Erythroblast (primary cell): Measurements from ENCODE around the gene HNRNPUL1.

Source experiments
- DNase-seq, 2 experiments: peaks; one replicate each; lab custom pipeline; 2025; lab: John Stamatoyannopoulos, UW
- GATA1 ChIP-seq: IDR thresholded peaks from 2 replicates; pipeline ENCODE4 v1.6.1; 2011; ENCODE audit warnings: low read depth, mild to moderate bottlenecking, control low read depth, low read length, moderate library complexity
- POLR2A ChIP-seq: IDR thresholded peaks from 2 replicates; pipeline ENCODE4 v1.6.1; 2011; ENCODE audit warnings: mild to moderate bottlenecking, low read length

Gene HNRNPUL1

GRCh38 chr19:41244117-41244516 lies 20.1 kb upstream of the HNRNPUL1 start:
- DNase-seq, result no peak
- TF ChIP-seq GATA1, result no peak
- no peak for TF ChIP-seq POLR2A

GRCh38 chr19:41245843-41246242 lies 18.3 kb upstream of the HNRNPUL1 start:
- DNase-seq, result no peak
- TF ChIP-seq POLR2A, result no peak

GRCh38 chr19:41248895-41249294 lies 15.3 kb upstream of the HNRNPUL1 start:
- no peak for DNase-seq
- TF ChIP-seq POLR2A (no peak), GATA1 (no peak)

GRCh38 chr19:41249707-41250423 lies 14.3 kb upstream of the HNRNPUL1 start:
- TF ChIP-seq POLR2A (no peak), GATA1 (no peak)
- no peak for DNase-seq

- TF ChIP-seq POLR2A (no peak), GATA1 (no peak)
- no peak for DNase-seq
Observed at GRCh38 chr19:41253660-41254059, 10.5 kb upstream of the HNRNPUL1 start.

- no peak for DNase-seq
- TF ChIP-seq GATA1 (no peak), POLR2A (no peak)
Observed at GRCh38 chr19:41255171-41255570, 9.0 kb upstream of the HNRNPUL1 start.

- no peak for DNase-seq
- TF ChIP-seq POLR2A, result no peak
- no peak for TF ChIP-seq GATA1
Observed at GRCh38 chr19:41261474-41262190, 2.5 kb upstream of the HNRNPUL1 start.

GRCh38 chr19:41263042-41263849 lies 926 bp upstream of the HNRNPUL1 start:
- peak; percentile 88 to 90 for DNase-seq
- TF ChIP-seq POLR2A (peak; percentile 97), GATA1 (no peak)

GRCh38 chr19:41264581-41265394 lies 616 bp downstream of the HNRNPUL1 start:
- TF ChIP-seq GATA1, result no peak
- no peak for TF ChIP-seq POLR2A
- peak; percentile 68 to 79 for DNase-seq

GRCh38 chr19:41265395-41266153 lies 1.4 kb downstream of the HNRNPUL1 start:
- peak; percentile 40 to 60 for DNase-seq
- TF ChIP-seq GATA1 (no peak), POLR2A (no peak)

- DNase-seq, result no peak
- TF ChIP-seq GATA1 (no peak), POLR2A (no peak)
Observed at GRCh38 chr19:41269055-41269454, 4.9 kb downstream of the HNRNPUL1 start.

- no peak for DNase-seq
- TF ChIP-seq GATA1 (no peak), POLR2A (no peak)
Observed at GRCh38 chr19:41269571-41269970, 5.4 kb downstream of the HNRNPUL1 start.

GRCh38 chr19:41273076-41273475 lies 8.9 kb downstream of the HNRNPUL1 start:
- no peak for TF ChIP-seq POLR2A
- DNase-seq, result no peak
